Measurements from ENCODE around the gene IFIT3.

The IFIT3 gene

GRCh38 chr10:89374713-89375141 is 46.9 kb downstream of the IFIT3 start:
- TF ChIP-seq ZFX (IDR thresholded peaks at IDR 0.05; ENCODE audit: borderline replicate concordance) (no peak), CTCF (IDR thresholded peaks at IDR 0.05) (no peak)
- peak overlapping the region; percentile 59 for H3K27ac ChIP-seq

- TF ChIP-seq CTCF (IDR thresholded peaks at IDR 0.05) (no peak), ZFX (IDR thresholded peaks at IDR 0.05; ENCODE audit: borderline replicate concordance) (no peak)
- no peak within 1 kb of the TSS for H3K27ac ChIP-seq
Measured at GRCh38 chr10:89377705-89378637, 50.2 kb downstream of the IFIT3 start, which contains the start of gene IFIT1B. Gene IFIT1B (plus strand): TSS chr10:89378056. CDS start chr10:89378136, 80 bp downstream.

GRCh38 chr10:89379103-89379502 is 51.3 kb downstream of the IFIT3 start:
- TF ChIP-seq CTCF (IDR thresholded peaks at IDR 0.05) = no peak
- TF ChIP-seq ZFX (IDR thresholded peaks at IDR 0.05; ENCODE audit: borderline replicate concordance) = no peak

GRCh38 chr10:89382757-89383156 is 55.0 kb downstream of the IFIT3 start:
- H3K27ac ChIP-seq = no peak overlapping the region

More at GRCh38 chr10:89379103-89379502, 51.3 kb downstream of the IFIT3 start:
- H3K27ac ChIP-seq = no peak overlapping the region

GRCh38 chr10:89384474-89385340 is 56.9 kb downstream of the IFIT3 start:
- H3K27ac ChIP-seq = no peak overlapping the region
- TF ChIP-seq ZFX (IDR thresholded peaks at IDR 0.05; ENCODE audit: borderline replicate concordance) = no peak
- TF ChIP-seq CTCF (IDR thresholded peaks at IDR 0.05) = no peak

More at GRCh38 chr10:89382757-89383156, 55.0 kb downstream of the IFIT3 start:
- TF ChIP-seq CTCF (IDR thresholded peaks at IDR 0.05) = no peak
- no peak for TF ChIP-seq ZFX (IDR thresholded peaks at IDR 0.05; ENCODE audit: borderline replicate concordance)

GRCh38 chr10:89388806-89389205 is 61.0 kb downstream of the IFIT3 start:
- H3K27ac ChIP-seq = no peak overlapping the region
- TF ChIP-seq CTCF (IDR thresholded peaks at IDR 0.05) (no peak), ZFX (IDR thresholded peaks at IDR 0.05; ENCODE audit: borderline replicate concordance) (no peak)

Measured in 22Rv1 (cell line).